NCI-H1105 (cell line): ENCODE results near the gene RPA1.

ENCODE experiments used
- DNase-seq: peaks from one replicate; lab custom pipeline; 2025; lab: John Stamatoyannopoulos, UW

The RPA1 gene

DNA sequence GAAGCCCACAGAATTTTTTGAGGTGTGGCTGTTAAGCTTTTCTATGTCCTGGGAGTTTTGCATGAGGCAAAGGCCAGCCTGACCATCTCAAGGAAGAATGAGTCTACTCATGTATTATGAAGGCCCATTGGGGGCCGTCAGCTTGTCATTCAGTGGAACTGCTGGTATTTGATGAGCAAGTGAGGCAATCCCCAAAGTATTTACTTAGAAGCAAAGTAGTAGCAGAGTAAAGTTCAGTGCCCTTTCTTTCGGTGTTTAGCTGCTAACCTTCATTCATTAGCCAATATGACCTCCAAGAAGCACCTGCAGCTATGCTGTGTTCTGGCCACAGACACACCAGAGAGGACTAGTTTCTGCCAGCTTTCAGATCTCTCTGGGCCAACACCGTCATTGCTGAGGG lies 80.2 kb downstream of the RPA1 start:
- DNase-seq = no peak

DNA sequence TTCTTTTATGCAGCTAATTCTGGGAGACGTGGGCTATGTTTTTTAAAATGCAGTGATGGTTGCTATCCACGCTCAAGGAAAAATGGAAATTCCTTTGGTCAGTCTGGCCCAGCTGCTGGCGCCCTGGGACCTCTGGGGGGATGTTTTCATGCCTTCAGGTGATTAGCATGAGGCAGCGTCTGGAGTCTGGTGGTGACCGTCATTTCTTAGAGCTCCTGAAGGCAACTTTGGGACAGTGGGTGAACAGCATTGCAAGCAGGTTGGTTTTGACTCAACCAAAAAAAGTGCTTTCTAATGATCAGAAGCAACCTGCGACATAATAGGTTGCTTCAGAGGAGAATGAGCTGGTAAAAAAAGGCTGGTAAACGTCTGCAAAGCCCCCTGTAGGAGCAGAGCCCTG lies 82.3 kb downstream of the RPA1 start:
- DNase-seq = no peak

GRCh38 chr17:1913702-1914101 lies 83.9 kb downstream of the RPA1 start:
- DNase-seq = no peak

DNA sequence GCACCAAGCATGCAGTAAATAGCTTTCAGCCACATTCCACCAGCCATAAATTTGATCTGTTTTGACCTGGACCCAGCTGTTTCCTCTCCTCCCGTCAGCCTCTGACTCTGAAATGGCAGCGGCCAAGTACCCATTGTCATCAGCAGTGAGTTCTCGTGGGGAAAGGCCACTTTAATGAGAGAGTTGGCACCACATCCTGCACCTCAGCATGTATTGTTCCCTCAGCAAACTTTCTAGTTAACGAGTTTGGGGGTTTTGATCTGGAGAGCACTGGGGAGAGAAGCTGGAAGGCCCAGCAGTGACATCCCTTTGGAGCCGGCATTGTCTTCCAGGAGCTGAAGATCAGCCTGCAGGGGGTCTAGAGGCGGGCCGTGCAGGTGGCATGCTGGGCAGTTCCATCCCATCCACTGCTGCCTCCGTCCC lies 84.9 kb downstream of the RPA1 start:
- DNase-seq = no peak

GRCh38 chr17:1915889-1916288 lies 86.1 kb downstream of the RPA1 start:
- DNase-seq = no peak

- DNase-seq = no peak
Observed at GRCh38 chr17:1916316-1916715, 86.5 kb downstream of the RPA1 start.

GRCh38 chr17:1916963-1917715 lies 87.3 kb downstream of the RPA1 start:
- DNase-seq = no peak

DNA sequence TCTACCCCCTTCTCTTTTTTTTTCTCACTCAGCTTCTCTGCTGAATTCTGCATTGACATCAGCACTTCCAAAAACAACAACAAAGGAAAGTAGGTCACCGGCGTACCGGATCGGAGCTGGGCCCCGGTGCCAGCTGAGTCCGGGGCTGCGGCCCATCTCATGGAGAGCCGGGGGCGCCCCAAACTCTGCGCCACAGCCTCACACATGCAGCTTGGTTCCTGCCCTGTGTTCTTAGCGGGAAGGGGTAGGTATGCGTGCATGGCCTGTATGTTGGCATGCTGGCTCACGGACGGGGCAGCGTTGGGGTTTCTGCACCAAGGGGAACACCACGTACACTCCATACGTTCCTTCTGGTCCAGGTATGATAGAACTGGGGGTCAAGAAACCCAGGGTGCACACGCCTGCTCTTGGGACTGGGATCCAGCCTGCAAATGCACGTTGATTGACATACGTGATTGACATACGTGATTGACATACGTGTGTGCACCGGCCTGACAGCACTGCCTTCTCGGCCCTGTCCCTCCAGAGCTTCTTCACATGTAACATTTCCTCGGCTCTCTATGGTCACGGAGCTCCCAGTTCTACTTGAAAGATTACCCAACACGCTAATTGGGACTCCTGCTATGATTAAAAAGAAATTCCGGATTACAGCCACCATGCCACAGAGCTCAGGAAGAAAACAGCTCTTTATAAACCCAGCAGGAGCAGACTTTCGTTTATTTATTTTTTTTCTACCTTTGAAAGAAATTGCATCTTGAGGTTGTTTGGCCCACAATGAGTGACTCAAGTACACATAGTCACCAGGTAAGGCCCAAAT lies 88.7 kb downstream of the RPA1 start:
- no peak for DNase-seq

DNA sequence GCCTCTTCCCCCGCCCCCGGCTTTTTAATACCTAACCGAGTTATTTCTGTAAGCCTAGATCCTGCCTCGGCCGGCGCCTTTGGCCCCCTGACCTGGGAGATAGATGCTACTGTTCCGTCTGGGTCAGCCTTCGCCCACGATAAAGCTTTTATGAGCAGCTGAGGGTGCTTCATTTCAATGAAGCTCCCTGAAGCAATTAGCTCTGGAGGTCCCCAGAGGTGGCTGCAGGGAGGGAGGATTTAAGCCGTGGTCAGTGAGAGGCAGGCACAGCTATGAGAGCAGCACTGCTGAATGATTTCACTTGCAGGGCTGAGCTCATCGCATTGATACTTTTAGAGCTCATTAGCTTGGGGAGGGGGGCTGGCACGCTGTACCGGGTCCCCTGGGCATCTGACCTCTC lies 89.4 kb downstream of the RPA1 start:
- DNase-seq = no peak

DNA sequence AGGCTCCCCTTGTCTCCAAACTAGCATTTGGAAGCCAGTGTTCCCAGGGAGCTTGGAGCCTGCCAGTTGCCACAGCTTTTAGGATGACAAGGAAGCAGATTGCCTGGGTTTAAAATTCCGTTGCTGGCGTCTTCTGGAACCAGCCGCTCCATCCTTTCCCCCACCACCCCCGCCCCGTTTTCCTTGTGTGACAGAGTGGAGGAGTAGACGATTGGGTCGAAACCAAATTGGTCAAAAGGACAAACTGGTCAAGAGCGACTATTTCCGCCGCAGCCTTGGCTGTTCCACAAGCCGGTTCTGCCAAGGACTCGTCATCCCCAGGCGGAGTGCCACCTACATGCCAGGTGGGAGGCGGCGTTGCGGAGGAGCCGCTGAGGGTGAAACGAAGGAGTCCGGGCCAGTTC lies 91.1 kb downstream of the RPA1 start:
- DNase-seq = no peak

- no peak for DNase-seq
Observed at GRCh38 chr17:1928976-1929375, 99.2 kb downstream of the RPA1 start.

DNA sequence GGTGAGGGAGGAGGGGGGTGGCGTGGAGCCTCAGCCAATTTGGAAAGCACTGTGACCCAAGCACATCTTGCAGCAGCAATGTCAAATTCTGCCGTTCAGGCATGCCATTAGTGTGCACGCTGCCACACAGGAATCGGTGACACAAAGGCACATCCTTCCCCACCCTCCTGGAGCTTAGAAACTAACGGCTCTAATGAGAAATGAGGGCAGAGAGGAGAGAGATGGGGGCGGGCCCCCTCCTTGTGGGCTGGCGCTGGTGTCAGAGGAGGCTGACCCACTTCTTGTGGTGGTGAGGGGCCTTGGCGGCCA lies 100.5 kb downstream of the RPA1 start:
- DNase-seq = no peak

DNA sequence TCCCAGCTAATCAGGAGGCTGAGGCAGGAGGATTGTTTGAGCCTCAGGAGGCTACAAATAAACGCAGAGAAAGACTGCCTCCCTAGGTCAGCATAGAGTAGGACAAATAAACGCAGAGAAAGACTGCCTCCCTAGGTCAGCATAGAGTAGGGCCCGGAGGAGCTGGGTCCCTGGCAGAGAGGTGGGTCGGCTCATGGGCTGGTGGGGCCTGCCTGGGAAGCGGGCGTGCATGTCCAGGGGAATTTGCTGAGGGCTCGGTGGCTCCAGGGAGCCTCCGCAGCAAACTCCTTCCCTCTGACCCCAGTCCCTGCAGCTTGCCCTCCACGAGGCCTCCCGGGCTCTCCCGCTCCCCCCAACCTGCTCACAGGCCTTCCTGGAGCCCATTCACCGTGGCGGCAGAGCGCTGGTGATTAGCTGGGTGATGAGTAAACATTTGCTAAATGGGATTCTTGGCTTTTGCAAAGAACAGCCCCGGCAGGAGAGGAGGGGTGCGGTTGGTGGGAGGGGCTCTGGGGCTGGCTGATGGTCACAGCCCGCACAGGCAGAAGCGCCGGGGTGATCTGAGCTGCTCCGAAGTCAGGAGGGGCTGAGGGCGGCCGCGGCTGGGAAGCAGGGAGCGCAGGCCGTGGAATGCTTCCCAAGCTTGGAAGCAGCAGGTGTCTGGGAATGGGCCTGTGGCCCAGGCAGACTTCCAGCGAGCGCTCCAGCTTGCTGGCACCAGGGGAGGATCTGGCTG lies 102.2 kb downstream of the RPA1 start:
- DNase-seq = peak; percentile 68

DNA sequence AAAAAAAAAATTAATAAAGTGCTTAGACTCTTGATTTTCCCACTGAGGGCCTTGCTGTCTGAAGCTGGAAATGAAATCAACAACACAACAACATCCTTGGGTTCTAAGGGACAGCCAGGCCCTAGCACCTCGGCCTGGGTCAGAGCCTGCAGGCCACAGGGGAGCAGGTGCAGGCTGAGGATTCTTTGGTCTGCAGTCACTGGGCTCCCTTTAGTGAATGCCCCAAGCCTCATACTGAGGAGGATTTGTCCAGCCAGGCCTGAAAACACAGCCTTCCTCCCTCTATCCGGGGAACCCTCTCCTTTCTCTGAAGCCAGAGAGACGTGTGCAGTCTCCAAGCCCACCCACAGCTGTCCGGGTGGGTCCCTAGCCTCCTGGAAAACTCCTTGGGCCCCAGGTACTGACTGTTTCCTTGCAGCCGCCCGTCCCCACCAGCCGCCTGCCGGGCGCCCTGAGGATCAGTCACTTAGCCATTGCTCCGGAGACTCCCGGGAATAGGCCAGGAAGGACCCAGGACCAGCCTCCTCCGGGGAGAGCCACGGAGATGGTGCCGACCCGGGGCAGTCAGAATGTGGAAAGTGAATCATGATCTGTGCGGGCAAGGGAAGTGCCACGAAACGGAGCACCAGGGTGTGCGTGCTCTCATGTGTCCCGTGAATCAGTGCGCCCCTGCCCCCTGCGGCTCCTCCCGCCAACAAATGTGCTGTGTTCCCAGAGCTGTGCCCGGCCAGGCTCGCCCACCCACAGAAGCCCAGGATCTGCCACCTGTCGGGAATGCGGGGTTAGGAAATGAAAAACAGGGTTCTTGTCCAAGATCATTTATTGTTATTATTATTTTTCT lies 104.3 kb downstream of the RPA1 start:
- DNase-seq = no peak

DNA sequence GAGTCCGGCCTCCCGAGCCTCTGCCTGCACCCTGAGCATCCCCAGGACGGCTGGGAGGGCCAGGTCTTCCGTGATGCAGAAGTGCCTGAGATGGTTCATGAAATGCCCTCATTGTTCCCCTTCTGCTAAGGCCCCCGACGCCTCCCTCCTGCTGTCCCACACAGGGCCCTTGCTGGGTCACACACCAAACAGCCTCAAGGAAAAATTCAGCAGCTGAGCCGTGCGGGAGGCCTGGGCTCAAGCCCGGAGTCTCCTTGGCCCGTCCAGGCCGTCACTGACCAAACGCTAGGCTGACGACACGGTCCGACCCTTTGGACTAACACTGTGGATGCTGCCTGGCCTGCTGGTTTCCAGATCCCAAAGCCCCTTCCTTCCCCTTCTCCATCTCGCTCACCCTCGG lies 105.1 kb downstream of the RPA1 start:
- no peak for DNase-seq

DNA sequence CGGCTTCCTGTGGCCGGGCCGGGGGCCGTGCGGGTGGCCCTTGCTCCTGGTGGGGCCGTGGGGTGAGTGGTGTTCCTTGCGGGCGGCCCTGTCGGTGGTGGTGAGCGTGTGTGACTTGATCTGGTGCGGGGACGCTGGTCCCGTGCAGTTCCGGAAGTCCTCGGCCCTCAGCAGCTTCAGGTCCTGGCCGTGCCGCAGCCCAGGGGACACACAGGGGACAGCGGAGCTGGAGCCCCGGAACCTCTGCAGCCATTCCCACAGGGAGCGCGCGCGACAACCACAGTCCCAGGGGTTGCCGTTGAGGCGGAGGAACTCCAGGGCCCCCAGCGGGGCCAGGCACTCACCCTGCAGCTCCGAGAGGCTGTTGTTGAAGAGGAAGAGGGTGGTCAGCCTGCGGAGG lies 107.0 kb downstream of the RPA1 start:
- no peak for DNase-seq

- no peak for DNase-seq
Observed at GRCh38 chr17:1937461-1937860, 107.7 kb downstream of the RPA1 start.

DNA sequence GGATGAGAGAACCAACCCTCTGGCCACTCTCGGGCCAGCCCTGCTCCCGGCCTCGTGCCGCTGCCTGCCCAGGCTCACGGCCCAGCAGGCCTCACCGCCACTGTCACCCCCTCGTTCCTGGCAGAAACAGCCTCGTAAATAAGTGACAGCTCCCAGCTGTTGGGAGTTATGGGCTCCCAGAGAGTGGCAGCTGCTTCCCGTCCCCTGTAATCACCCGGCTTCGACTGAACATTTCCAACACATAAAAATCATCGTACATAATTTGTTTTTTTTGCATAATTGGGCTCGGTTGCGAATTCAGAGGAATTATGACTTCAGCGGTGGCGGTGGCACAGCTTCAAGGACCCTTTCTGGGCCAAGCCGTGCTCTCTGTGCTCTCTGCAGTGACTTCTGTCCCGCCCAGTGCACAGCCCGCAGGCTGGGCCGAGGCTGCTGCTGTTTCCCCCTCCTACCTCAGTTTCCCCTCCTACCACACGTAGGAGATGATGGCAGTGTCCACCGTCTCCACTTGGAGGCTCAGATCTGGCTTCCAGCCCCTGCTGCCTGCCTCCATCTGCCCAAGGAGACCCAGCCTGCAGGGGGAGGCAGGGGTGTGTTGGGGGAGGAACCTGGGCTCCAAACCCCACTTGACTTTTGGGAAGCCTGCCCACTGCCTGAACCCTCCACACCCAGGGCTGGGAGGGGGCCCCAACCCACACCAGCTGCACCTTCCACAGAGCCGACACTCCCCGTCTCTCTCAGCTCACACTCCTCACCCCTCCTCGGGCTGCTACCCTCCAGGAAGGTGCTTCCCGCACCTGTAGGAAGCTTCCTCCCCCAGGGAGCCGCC lies 110.4 kb downstream of the RPA1 start:
- no peak for DNase-seq

DNA sequence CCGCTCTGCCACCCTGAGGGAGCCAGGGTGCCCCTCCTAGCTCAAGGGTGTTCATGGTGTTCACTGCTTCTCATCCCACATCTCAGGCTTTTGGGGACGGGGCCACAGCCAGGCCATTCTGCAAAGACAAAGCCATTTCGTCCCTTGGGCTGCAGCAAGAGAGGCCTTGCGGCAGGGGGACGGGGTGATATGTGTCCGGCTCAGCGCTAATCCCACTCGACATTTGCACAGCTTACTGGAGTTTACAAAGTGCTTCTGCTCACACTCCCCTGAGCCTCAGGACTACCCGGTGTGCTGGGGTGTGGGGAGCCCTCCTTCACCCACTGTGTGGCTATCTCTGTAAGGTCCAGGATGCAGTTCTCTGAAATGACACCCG lies 111.0 kb downstream of the RPA1 start:
- DNase-seq = no peak

GRCh38 chr17:1941272-1942065 lies 111.7 kb downstream of the RPA1 start:
- no peak for DNase-seq

DNA sequence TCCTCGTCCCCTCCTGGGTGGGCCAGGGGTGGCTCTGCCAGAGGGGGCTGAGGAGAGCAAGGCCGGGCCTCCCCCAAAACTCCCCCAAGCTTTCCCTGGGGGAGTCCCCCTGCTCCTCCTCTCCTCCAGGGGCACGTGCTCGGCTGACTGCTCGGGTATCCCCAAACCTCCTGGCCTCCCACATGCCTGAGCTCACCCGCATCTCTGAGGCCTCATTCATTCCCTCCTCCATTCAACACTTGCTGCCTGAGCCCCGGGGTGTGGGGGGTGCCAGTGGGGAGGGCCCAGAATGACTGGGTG lies 112.2 kb downstream of the RPA1 start:
- DNase-seq = no peak
